Measurements from ENCODE around the gene TMEM72.

The TMEM72 gene

GRCh38 chr10:44911081-44911540 is at the start of gene TMEM72:
TSS of gene TMEM72 (plus strand) at chr10:44911337. CDS start at chr10:44911513, 176 bp downstream.
- in situ Hi-C loops (cut with HindIII; ENCODE audit: low sequenced_read_pairs): no loop called here
- TF ChIP-seq CTCF (IDR thresholded peaks at IDR 0.05; ENCODE audit: low read depth, low read length, missing control alignments): no peak
- no peak within 1 kb of the TSS for H3K4me3 ChIP-seq (ENCODE audit: low read depth, low read length)
- DNase-seq (ENCODE audit: low read depth): no peak

GRCh38 chr10:44862006-44862751 is 49.0 kb upstream of the TMEM72 start:
- no peak for DNase-seq (ENCODE audit: low read depth)
- H3K4me3 ChIP-seq (ENCODE audit: low read depth, low read length): no peak overlapping the region
- no peak for TF ChIP-seq CTCF (IDR thresholded peaks at IDR 0.05; ENCODE audit: low read depth, low read length, missing control alignments)
- in situ Hi-C loops (cut with HindIII; ENCODE audit: low sequenced_read_pairs): loop anchor here (25.0 kb wide), 2 partner anchors 550 to 1175 kb away; no protein-coding TSS in a partner anchor

GRCh38 chr10:44862924-44863323 is 48.2 kb upstream of the TMEM72 start:
- H3K4me3 ChIP-seq (ENCODE audit: low read depth, low read length): no peak overlapping the region
- in situ Hi-C loops (cut with HindIII; ENCODE audit: low sequenced_read_pairs): loop anchor here (25.0 kb wide), 2 partner anchors 551 to 1176 kb away; no protein-coding TSS in a partner anchor
- DNase-seq (ENCODE audit: low read depth): no peak
- no peak for TF ChIP-seq CTCF (IDR thresholded peaks at IDR 0.05; ENCODE audit: low read depth, low read length, missing control alignments)

GRCh38 chr10:44863344-44864047 is 47.6 kb upstream of the TMEM72 start:
- no peak overlapping the region for H3K4me3 ChIP-seq (ENCODE audit: low read depth, low read length)
- no peak for DNase-seq (ENCODE audit: low read depth)
- no peak for TF ChIP-seq CTCF (IDR thresholded peaks at IDR 0.05; ENCODE audit: low read depth, low read length, missing control alignments)
- in situ Hi-C loops (cut with HindIII; ENCODE audit: low sequenced_read_pairs): loop anchor here (25.0 kb wide), 2 partner anchors 551 to 1176 kb away; no protein-coding TSS in a partner anchor

- in situ Hi-C loops (cut with HindIII; ENCODE audit: low sequenced_read_pairs): loop anchor here (25.0 kb wide), 2 partner anchors 552 to 1177 kb away; no protein-coding TSS in a partner anchor
- no peak for DNase-seq (ENCODE audit: low read depth)
- no peak overlapping the region for H3K4me3 ChIP-seq (ENCODE audit: low read depth, low read length)
Measured at GRCh38 chr10:44864051-44864450, 47.1 kb upstream of the TMEM72 start.

More at GRCh38 chr10:44864051-44864450, 47.1 kb upstream of the TMEM72 start:
- TF ChIP-seq CTCF (IDR thresholded peaks at IDR 0.05; ENCODE audit: low read depth, low read length, missing control alignments): no peak

Measured in astrocyte of the cerebellum (primary cell).